Urinary bladder (tissue), 4 donors: ENCODE data around the gene LPAR3. TPM values are rescaled to one million over a fixed set of nuclear protein-coding genes. Genes with fewer than 3 reads are reported as not detected.
"Not testable (repeated sequence)": the region's sequence is repeated elsewhere in the genome, so short reads cannot be mapped to it uniquely, and the experiment has no call there.

Experiments
- DNase-seq: peaks from one replicate; pipeline ENCODE4 v3.0.0-alpha.2; 2015; ENCODE audit errors: extremely low spot score
- H3K27ac ChIP-seq: one replicate; pipeline ENCODE4 v1.5.1; 2013; ENCODE audit warnings: low read depth, mild to moderate bottlenecking, moderate library complexity
- H3K36me3 ChIP-seq: one replicate; pipeline ENCODE4 v1.6.1; 2013; ENCODE audit warnings: mild to moderate bottlenecking, moderate library complexity; ENCODE audit not compliant: insufficient read depth
- H3K4me1 ChIP-seq: one replicate; pipeline ENCODE4 v1.6.1; 2013; ENCODE audit warnings: mild to moderate bottlenecking, moderate library complexity; ENCODE audit not compliant: insufficient read depth
- H3K4me3 ChIP-seq: one replicate; pipeline ENCODE4 v1.5.1; 2013; ENCODE audit warnings: low read depth, low read length
- WGBS: extraction: QIAGEN DNeasy Blood & Tissue Kit; methylation state at CpG from one replicate; pipeline ENCODE4 v1.1.7; 2013; 5-methylcytosine and 5-hydroxymethylcytosine counted together
- polyA plus RNA-seq: library from polyadenylated mRNA; stranded (reverse); fragments of 200-250 nt; gene quantifications from one replicate; pipeline ENCODE4 v1.2.3, GENCODE V29; 2013
- total RNA-seq: library from RNA; depleted of rRNA; stranded (reverse); fragments of >200 nt; gene quantifications from one replicate; pipeline ENCODE4 v1.2.3, GENCODE V29; 2014
- donor health status: healthy with polysubstance abuse.
- donor health status: healthy.

Gene LPAR3
- total and polyA plus RNA-seq, 2 donors, result 1.6 to 12.8 TPM

GRCh38 chr1:84919461-84919970 lies 26.5 kb upstream of the LPAR3 start:
- WGBS, result 58% methylated on average over 4 of the region's 4 CpGs
- no peak overlapping the region for H3K4me3 ChIP-seq
- no peak overlapping the region for H3K27ac ChIP-seq
- DNase-seq, result no peak
- H3K36me3 ChIP-seq, result no peaks in the 10 kb centered on the region
- no peaks in the 10 kb centered on the region for H3K4me1 ChIP-seq

- DNase-seq, result no peak
- no peak overlapping the region for H3K4me3 ChIP-seq
- 79% methylated on average over 5 of the region's 5 CpGs for WGBS
- H3K4me1 ChIP-seq, result no peaks in the 10 kb centered on the region
- no peak overlapping the region for H3K27ac ChIP-seq
- no peaks in the 10 kb centered on the region for H3K36me3 ChIP-seq
Observed at GRCh38 chr1:84918726-84919336, 25.8 kb upstream of the LPAR3 start.

GRCh38 chr1:84916897-84917296 lies 23.9 kb upstream of the LPAR3 start:
- H3K4me1 ChIP-seq, result no peaks in the 10 kb centered on the region
- H3K4me3 ChIP-seq, result no peak overlapping the region
- H3K36me3 ChIP-seq, result no peaks in the 10 kb centered on the region
- WGBS, result 61% methylated on average over 4 of the region's 4 CpGs
- no peak overlapping the region for H3K27ac ChIP-seq
- DNase-seq, result no peak

- no peaks in the 10 kb centered on the region for H3K4me1 ChIP-seq
- no peaks in the 10 kb centered on the region for H3K36me3 ChIP-seq
- no peak overlapping the region for H3K27ac ChIP-seq
- WGBS, result 23% methylated on average over 4 of the region's 4 CpGs
- no peak overlapping the region for H3K4me3 ChIP-seq
- no peak for DNase-seq
Observed at GRCh38 chr1:84913555-84913892, 20.5 kb upstream of the LPAR3 start.

GRCh38 chr1:84912726-84913554 lies 19.9 kb upstream of the LPAR3 start:
- whole genome bisulfite sequencing, result 54% methylated on average over 3 of the region's 3 CpGs
- DNase-seq, result no peak
- no peaks in the 10 kb centered on the region for H3K36me3 ChIP-seq

GRCh38 chr1:84908746-84909464 lies 15.9 kb upstream of the LPAR3 start:
- H3K4me3 ChIP-seq, H3K27ac ChIP-seq: not testable (repeated sequence)
- 73% methylated on average over 4 of the region's 4 CpGs for WGBS

More at GRCh38 chr1:84912726-84913554, 19.9 kb upstream of the LPAR3 start:
- no peaks in the 10 kb centered on the region for H3K4me1 ChIP-seq
- no peak overlapping the region for H3K4me3 ChIP-seq
- H3K27ac ChIP-seq, result no peak overlapping the region

GRCh38 chr1:84907095-84907827 lies 14.3 kb upstream of the LPAR3 start:
- Histone ChIP-seq H3K27ac (no peak overlapping the region), H3K4me1 (no peaks in the 10 kb centered on the region), H3K36me3 (no peaks in the 10 kb centered on the region), H3K4me3 (no peak overlapping the region)
- 65% methylated on average over 6 of the region's 6 CpGs for WGBS
- DNase-seq, result no peak

More at GRCh38 chr1:84908746-84909464, 15.9 kb upstream of the LPAR3 start:
- H3K4me1 ChIP-seq, DNase-seq, H3K36me3 ChIP-seq: not testable (repeated sequence)

GRCh38 chr1:84902727-84903126 lies 9.7 kb upstream of the LPAR3 start:
- H3K4me3 ChIP-seq, H3K4me1 ChIP-seq, H3K36me3 ChIP-seq, DNase-seq, H3K27ac ChIP-seq: not testable (repeated sequence)
- WGBS, result 80% methylated on average over 7 of the region's 7 CpGs

- Histone ChIP-seq H3K27ac (no peak overlapping the region), H3K4me3 (no peak overlapping the region), H3K4me1 (no peaks in the 10 kb centered on the region), H3K36me3 (no peaks in the 10 kb centered on the region)
- 39% methylated on average over 1 of the region's 1 CpG for WGBS
- DNase-seq, result no peak
Observed at GRCh38 chr1:84899969-84900368, 7.0 kb upstream of the LPAR3 start.

GRCh38 chr1:84896279-84896678 lies 3.3 kb upstream of the LPAR3 start:
- WGBS, result 81% methylated on average over 2 of the region's 2 CpGs
- DNase-seq, result no peak
- H3K27ac ChIP-seq, result no peak overlapping the region
- H3K36me3 ChIP-seq, result no peaks in the 10 kb centered on the region
- H3K4me1 ChIP-seq, result no peaks in the 10 kb centered on the region
- no peak overlapping the region for H3K4me3 ChIP-seq

GRCh38 chr1:84890566-84890965 lies 2.4 kb downstream of the LPAR3 start:
- no peak for DNase-seq
- no peaks in the 10 kb centered on the region for H3K4me1 ChIP-seq
- H3K36me3 ChIP-seq, result no peaks in the 10 kb centered on the region
- 85% methylated on average over 2 of the region's 2 CpGs for WGBS
- no peak overlapping the region for H3K4me3 ChIP-seq
- H3K27ac ChIP-seq, result no peak overlapping the region

GRCh38 chr1:84889437-84889836 lies 3.6 kb downstream of the LPAR3 start:
- Histone ChIP-seq H3K27ac (no peak overlapping the region), H3K4me1 (no peaks in the 10 kb centered on the region), H3K36me3 (no peaks in the 10 kb centered on the region), H3K4me3 (no peak overlapping the region)
- WGBS, result 68% methylated on average over 5 of the region's 5 CpGs
- no peak for DNase-seq

GRCh38 chr1:84888753-84889152 lies 4.3 kb downstream of the LPAR3 start:
- no peaks in the 10 kb centered on the region for H3K36me3 ChIP-seq
- H3K4me3 ChIP-seq, result no peak overlapping the region
- no peak overlapping the region for H3K27ac ChIP-seq
- no peaks in the 10 kb centered on the region for H3K4me1 ChIP-seq
- DNase-seq, result no peak
